Hepatocyte (in vitro differentiated cells): ENCODE measurements around the gene LRCH1.

Source experiments
- CTCF ChIP-seq: fragments of 200-600 bp; sonication (generic); IDR thresholded peaks from 2 replicates; pipeline ENCODE4 v1.5.1; 2016; ENCODE audit warnings: antibody characterized with exemption, mild to moderate bottlenecking; ENCODE audit not compliant: poor library complexity
- EZH2 ChIP-seq: fragments of 200-600 bp; sonication (generic); IDR thresholded peaks from 2 replicates; pipeline ENCODE4 v1.6.1; 2016; ENCODE audit warnings: antibody characterized with exemption, mild to moderate bottlenecking, borderline replicate concordance
- EZH2phosphoT487 ChIP-seq: fragments of 200-600 bp; sonication (generic); IDR thresholded peaks from one replicate; pipeline ENCODE4 v1.6.1; 2018; ENCODE audit warnings: antibody characterized with exemption, mild to moderate bottlenecking, low read depth, moderate library complexity; ENCODE audit not compliant: unreplicated experiment, severe bottlenecking

- no peak for TF ChIP-seq EZH2
- no peak for TF ChIP-seq CTCF
- TF ChIP-seq EZH2phosphoT487 = no peak
Measured at GRCh38 chr13:46775385-46776107, 222.6 kb downstream of the LRCH1 start.
